ENCODE measurements around the gene PTPRA. TPM values are rescaled to one million over a fixed set of nuclear protein-coding genes. Genes with fewer than 3 reads are reported as not detected.
"Not testable (repeated sequence)": the region's sequence is repeated elsewhere in the genome, so short reads cannot be mapped to it uniquely, and the experiment has no call there.

Gene PTPRA
- polyA plus RNA-seq, 2 donors = 11.5 to 21.7 TPM

- H3K27me3 ChIP-seq (ENCODE audit: control insufficient read depth in 1 of 2, insufficient read depth in 2 of 2, low read length in 2 of 2) = no peaks in the 10 kb centered on the region
- 80 to 91% methylated on average over 3 of the region's 3 CpGs for WGBS, 2 donors
- no peaks in the 10 kb centered on the region for H3K9me3 ChIP-seq (ENCODE audit: control insufficient read depth in 2 of 2, insufficient read depth in 1 of 2, low read depth in 1 of 2, low read length in 1 of 2)
- H3K36me3 ChIP-seq (ENCODE audit: control insufficient read depth in 2 of 2, insufficient read depth in 2 of 2, low read length in 1 of 2) = no peaks in the 10 kb centered on the region
- no peak overlapping the region for H3K4me3 ChIP-seq (ENCODE audit: low read depth in 1 of 2, low read length in 2 of 2)
- H3K27ac ChIP-seq (ENCODE audit: low read depth in 2 of 2, low read length in 1 of 2) = no peak overlapping the region
- H3K4me1 ChIP-seq (ENCODE audit: control insufficient read depth in 2 of 2, insufficient read depth in 2 of 2, low read length in 1 of 2) = no peaks in the 10 kb centered on the region
Measured at GRCh38 chr20:2892376-2892775, 19.1 kb downstream of the PTPRA start.

GRCh38 chr20:2894221-2894620 is 20.9 kb downstream of the PTPRA start:
- Histone ChIP-seq H3K36me3 (ENCODE audit: control insufficient read depth in 2 of 2, insufficient read depth in 2 of 2, low read length in 1 of 2) (no peaks in the 10 kb centered on the region), H3K27me3 (ENCODE audit: control insufficient read depth in 1 of 2, insufficient read depth in 2 of 2, low read length in 2 of 2) (no peaks in the 10 kb centered on the region), H3K4me1 (ENCODE audit: control insufficient read depth in 2 of 2, insufficient read depth in 2 of 2, low read length in 1 of 2) (no peaks in the 10 kb centered on the region), H3K9me3 (ENCODE audit: control insufficient read depth in 2 of 2, insufficient read depth in 1 of 2, low read depth in 1 of 2, low read length in 1 of 2) (no peaks in the 10 kb centered on the region), H3K4me3 (ENCODE audit: low read depth in 1 of 2, low read length in 2 of 2) (no peak overlapping the region), H3K27ac (ENCODE audit: low read depth in 2 of 2, low read length in 1 of 2) (no peak overlapping the region)
- 87 to 91% methylated on average over 2 of the region's 2 CpGs for WGBS, 2 donors

GRCh38 chr20:2895154-2895553 is 21.9 kb downstream of the PTPRA start:
- H3K4me1 ChIP-seq (ENCODE audit: control insufficient read depth in 2 of 2, insufficient read depth in 2 of 2, low read length in 1 of 2); H3K4me3 ChIP-seq (ENCODE audit: low read depth in 1 of 2, low read length in 2 of 2); H3K27ac ChIP-seq (ENCODE audit: low read depth in 2 of 2, low read length in 1 of 2); H3K9me3 ChIP-seq (ENCODE audit: control insufficient read depth in 2 of 2, insufficient read depth in 1 of 2, low read depth in 1 of 2, low read length in 1 of 2); H3K36me3 ChIP-seq (ENCODE audit: control insufficient read depth in 2 of 2, insufficient read depth in 2 of 2, low read length in 1 of 2); H3K27me3 ChIP-seq (ENCODE audit: control insufficient read depth in 1 of 2, insufficient read depth in 2 of 2, low read length in 2 of 2): not testable (repeated sequence)
- WGBS, 2 donors = 98% methylated on average over 3 of the region's 3 CpGs

- H3K4me1 ChIP-seq (ENCODE audit: control insufficient read depth in 2 of 2, insufficient read depth in 2 of 2, low read length in 1 of 2) = no peaks in the 10 kb centered on the region
- H3K27ac ChIP-seq (ENCODE audit: low read depth in 2 of 2, low read length in 1 of 2) = no peak overlapping the region
- H3K4me3 ChIP-seq (ENCODE audit: low read depth in 1 of 2, low read length in 2 of 2) = no peak overlapping the region
- no peaks in the 10 kb centered on the region for H3K27me3 ChIP-seq (ENCODE audit: control insufficient read depth in 1 of 2, insufficient read depth in 2 of 2, low read length in 2 of 2)
- WGBS, 2 donors = 85 to 91% methylated on average over 3 of the region's 3 CpGs
- H3K9me3 ChIP-seq (ENCODE audit: control insufficient read depth in 2 of 2, insufficient read depth in 1 of 2, low read depth in 1 of 2, low read length in 1 of 2) = no peaks in the 10 kb centered on the region
- H3K36me3 ChIP-seq (ENCODE audit: control insufficient read depth in 2 of 2, insufficient read depth in 2 of 2, low read length in 1 of 2) = no peaks in the 10 kb centered on the region
Measured at GRCh38 chr20:2899243-2899642, 26.0 kb downstream of the PTPRA start.

GRCh38 chr20:2900845-2901592 is 27.7 kb downstream of the PTPRA start:
- Histone ChIP-seq H3K36me3 (ENCODE audit: control insufficient read depth in 2 of 2, insufficient read depth in 2 of 2, low read length in 1 of 2) (no peaks in the 10 kb centered on the region), H3K4me1 (ENCODE audit: control insufficient read depth in 2 of 2, insufficient read depth in 2 of 2, low read length in 1 of 2) (no peaks in the 10 kb centered on the region), H3K27ac (ENCODE audit: low read depth in 2 of 2, low read length in 1 of 2) (no peak overlapping the region), H3K27me3 (ENCODE audit: control insufficient read depth in 1 of 2, insufficient read depth in 2 of 2, low read length in 2 of 2) (no peaks in the 10 kb centered on the region), H3K4me3 (ENCODE audit: low read depth in 1 of 2, low read length in 2 of 2) (no peak overlapping the region), H3K9me3 (ENCODE audit: control insufficient read depth in 2 of 2, insufficient read depth in 1 of 2, low read depth in 1 of 2, low read length in 1 of 2) (no peaks in the 10 kb centered on the region)
- WGBS, 2 donors = 84 to 85% methylated on average over 11 of the region's 11 CpGs

GRCh38 chr20:2902291-2902690 is 29.0 kb downstream of the PTPRA start:
- no peaks in the 10 kb centered on the region for H3K9me3 ChIP-seq (ENCODE audit: control insufficient read depth in 2 of 2, insufficient read depth in 1 of 2, low read depth in 1 of 2, low read length in 1 of 2)
- no peak overlapping the region for H3K4me3 ChIP-seq (ENCODE audit: low read depth in 1 of 2, low read length in 2 of 2)
- no peak overlapping the region for H3K27ac ChIP-seq (ENCODE audit: low read depth in 2 of 2, low read length in 1 of 2)
- H3K27me3 ChIP-seq (ENCODE audit: control insufficient read depth in 1 of 2, insufficient read depth in 2 of 2, low read length in 2 of 2) = no peaks in the 10 kb centered on the region
- 4 to 53% methylated on average over 1 of the region's 1 CpG for WGBS, 2 donors
- no peaks in the 10 kb centered on the region for H3K36me3 ChIP-seq (ENCODE audit: control insufficient read depth in 2 of 2, insufficient read depth in 2 of 2, low read length in 1 of 2)
- H3K4me1 ChIP-seq (ENCODE audit: control insufficient read depth in 2 of 2, insufficient read depth in 2 of 2, low read length in 1 of 2) = no peaks in the 10 kb centered on the region

GRCh38 chr20:2902818-2903217 is 29.5 kb downstream of the PTPRA start:
- Histone ChIP-seq H3K36me3 (ENCODE audit: control insufficient read depth in 2 of 2, insufficient read depth in 2 of 2, low read length in 1 of 2) (no peaks in the 10 kb centered on the region), H3K27ac (ENCODE audit: low read depth in 2 of 2, low read length in 1 of 2) (no peak overlapping the region), H3K27me3 (ENCODE audit: control insufficient read depth in 1 of 2, insufficient read depth in 2 of 2, low read length in 2 of 2) (no peaks in the 10 kb centered on the region), H3K4me1 (ENCODE audit: control insufficient read depth in 2 of 2, insufficient read depth in 2 of 2, low read length in 1 of 2) (no peaks in the 10 kb centered on the region), H3K4me3 (ENCODE audit: low read depth in 1 of 2, low read length in 2 of 2) (no peak overlapping the region), H3K9me3 (ENCODE audit: control insufficient read depth in 2 of 2, insufficient read depth in 1 of 2, low read depth in 1 of 2, low read length in 1 of 2) (no peaks in the 10 kb centered on the region)
- 97% methylated on average over 3 of the region's 3 CpGs for WGBS, 2 donors

GRCh38 chr20:2903686-2904085 is 30.4 kb downstream of the PTPRA start:
- H3K4me1 ChIP-seq (ENCODE audit: control insufficient read depth in 2 of 2, insufficient read depth in 2 of 2, low read length in 1 of 2) = no peaks in the 10 kb centered on the region
- no peaks in the 10 kb centered on the region for H3K36me3 ChIP-seq (ENCODE audit: control insufficient read depth in 2 of 2, insufficient read depth in 2 of 2, low read length in 1 of 2)
- no peaks in the 10 kb centered on the region for H3K9me3 ChIP-seq (ENCODE audit: control insufficient read depth in 2 of 2, insufficient read depth in 1 of 2, low read depth in 1 of 2, low read length in 1 of 2)
- WGBS, 2 donors = 96 to 97% methylated on average over 6 of the region's 6 CpGs
- no peaks in the 10 kb centered on the region for H3K27me3 ChIP-seq (ENCODE audit: control insufficient read depth in 1 of 2, insufficient read depth in 2 of 2, low read length in 2 of 2)
- H3K4me3 ChIP-seq (ENCODE audit: low read depth in 1 of 2, low read length in 2 of 2) = no peak overlapping the region
- H3K27ac ChIP-seq (ENCODE audit: low read depth in 2 of 2, low read length in 1 of 2) = no peak overlapping the region

- Histone ChIP-seq H3K27ac (ENCODE audit: low read depth in 2 of 2, low read length in 1 of 2) (no peak overlapping the region), H3K4me1 (ENCODE audit: control insufficient read depth in 2 of 2, insufficient read depth in 2 of 2, low read length in 1 of 2) (no peaks in the 10 kb centered on the region), H3K9me3 (ENCODE audit: control insufficient read depth in 2 of 2, insufficient read depth in 1 of 2, low read depth in 1 of 2, low read length in 1 of 2) (no peaks in the 10 kb centered on the region), H3K27me3 (ENCODE audit: control insufficient read depth in 1 of 2, insufficient read depth in 2 of 2, low read length in 2 of 2) (no peaks in the 10 kb centered on the region), H3K4me3 (ENCODE audit: low read depth in 1 of 2, low read length in 2 of 2) (no peak overlapping the region), H3K36me3 (ENCODE audit: control insufficient read depth in 2 of 2, insufficient read depth in 2 of 2, low read length in 1 of 2) (no peaks in the 10 kb centered on the region)
- WGBS, 2 donors = 68 to 70% methylated on average over 3 of the region's 3 CpGs
Measured at GRCh38 chr20:2907519-2907918, 34.2 kb downstream of the PTPRA start.

- H3K36me3 ChIP-seq (ENCODE audit: control insufficient read depth in 2 of 2, insufficient read depth in 2 of 2, low read length in 1 of 2) = no peaks in the 10 kb centered on the region
- no peaks in the 10 kb centered on the region for H3K27me3 ChIP-seq (ENCODE audit: control insufficient read depth in 1 of 2, insufficient read depth in 2 of 2, low read length in 2 of 2)
- H3K4me3 ChIP-seq (ENCODE audit: low read depth in 1 of 2, low read length in 2 of 2) = no peak overlapping the region
- H3K9me3 ChIP-seq (ENCODE audit: control insufficient read depth in 2 of 2, insufficient read depth in 1 of 2, low read depth in 1 of 2, low read length in 1 of 2) = no peaks in the 10 kb centered on the region
- 98 to 99% methylated on average over 2 of the region's 2 CpGs for WGBS, 2 donors
- H3K4me1 ChIP-seq (ENCODE audit: control insufficient read depth in 2 of 2, insufficient read depth in 2 of 2, low read length in 1 of 2) = no peaks in the 10 kb centered on the region
- H3K27ac ChIP-seq (ENCODE audit: low read depth in 2 of 2, low read length in 1 of 2) = no peak overlapping the region
Measured at GRCh38 chr20:2909953-2910352, 36.7 kb downstream of the PTPRA start.

Data from esophagus (tissue), 2 donors.